SK-MEL-5 (cell line): ENCODE data around the gene GAS6. TPM values are rescaled to one million over a fixed set of nuclear protein-coding genes. Genes with fewer than 3 reads are reported as not detected.
A peak's percentile ranks its signal among the peaks of the same experiment; 100 is the strongest.
"Not testable (repeated sequence)": the region's sequence is repeated elsewhere in the genome, so short reads cannot be mapped to it uniquely, and the experiment has no call there.

Experiments used
- DNase-seq: peaks from one replicate; pipeline ENCODE4 v3.0.0-alpha.2; 2016; ENCODE audit warnings: low read depth, low spot score
- in situ Hi-C: cut with HindIII; loops from 2 replicates; pipeline ENCODE4 v1.10.0; 2016; ENCODE audit warnings: low sequenced_read_pairs, high pct_unique_total_duplicates, low pct_unique_long_range_greater_than_20kb
- total RNA-seq: library from RNA; depleted of rRNA; stranded (reverse); fragments of >200 nt; shearing (Covaris generic); gene quantifications from 2 replicates; pipeline ENCODE4 v1.2.3, GENCODE V29; 2014

Gene GAS6
- total RNA-seq, 1 experiment from 2014 or later: 5.8 TPM

GRCh38 chr13:113796964-113797676, 66.8 kb downstream of the GAS6 start:
- in situ Hi-C loops: no loop called here

GRCh38 chr13:113796211-113796963, 67.5 kb downstream of the GAS6 start:
- no peak for DNase-seq
- in situ Hi-C loops: no loop called here

More at GRCh38 chr13:113796964-113797676, 66.8 kb downstream of the GAS6 start:
- DNase-seq: no peak

GRCh38 chr13:113795362-113795761, 68.5 kb downstream of the GAS6 start:
- in situ Hi-C loops: not testable (repeated sequence)

GRCh38 chr13:113794764-113795173, 69.1 kb downstream of the GAS6 start:
- in situ Hi-C loops: no loop called here
- no peak for DNase-seq

More at GRCh38 chr13:113795362-113795761, 68.5 kb downstream of the GAS6 start:
- DNase-seq: not testable (repeated sequence)

GRCh38 chr13:113794086-113794485, 69.8 kb downstream of the GAS6 start:
- in situ Hi-C loops: no loop called here
- no peak for DNase-seq

- in situ Hi-C loops: no loop called here
- no peak for DNase-seq
Measured at GRCh38 chr13:113793718-113794085, 70.2 kb downstream of the GAS6 start.

GRCh38 chr13:113792886-113793717, 70.8 kb downstream of the GAS6 start:
- in situ Hi-C loops: no loop called here
- no peak for DNase-seq

- DNase-seq: no peak
- in situ Hi-C loops: no loop called here
Measured at GRCh38 chr13:113792236-113792770, 71.6 kb downstream of the GAS6 start.

GRCh38 chr13:113791761-113792160, 72.1 kb downstream of the GAS6 start:
- in situ Hi-C loops: no loop called here
- no peak for DNase-seq

- no peak for DNase-seq
Measured at GRCh38 chr13:113791226-113791625, 72.7 kb downstream of the GAS6 start.

GRCh38 chr13:113789931-113790330, 73.9 kb downstream of the GAS6 start:
- in situ Hi-C loops, DNase-seq: not testable (repeated sequence)

More at GRCh38 chr13:113791226-113791625, 72.7 kb downstream of the GAS6 start:
- in situ Hi-C loops: no loop called here

- in situ Hi-C loops: no loop called here
- no peak for DNase-seq
Measured at GRCh38 chr13:113789167-113789566, 74.7 kb downstream of the GAS6 start.

GRCh38 chr13:113788413-113789135, 75.3 kb downstream of the GAS6 start:
- DNase-seq: no peak
- in situ Hi-C loops: no loop called here

GRCh38 chr13:113787694-113788093, 76.2 kb downstream of the GAS6 start:
- in situ Hi-C loops: no loop called here
- DNase-seq: no peak

GRCh38 chr13:113786262-113786841, 77.5 kb downstream of the GAS6 start:
- in situ Hi-C loops: no loop called here
- peak; percentile 11 for DNase-seq

GRCh38 chr13:113785051-113786010, 78.5 kb downstream of the GAS6 start:
- DNase-seq: peak; percentile 46
- in situ Hi-C loops: no loop called here
